GM19043 (cell line): ENCODE results near the gene THRB.

Experiments used
- ATAC-seq: cut with Tn5 transposase; IDR thresholded peaks from one replicate; pipeline ENCODE4 v1.9.1; 2021; ENCODE audit warnings: low read depth; ENCODE audit not compliant: unreplicated experiment

The THRB gene

GRCh38 chr3:24359645-24360462 is 134.8 kb downstream of the THRB start:
- ATAC-seq = no peak

- no peak for ATAC-seq
Measured at GRCh38 chr3:24359102-24359501, 135.5 kb downstream of the THRB start.

- ATAC-seq = no peak
Measured at GRCh38 chr3:24357635-24358034, 137.0 kb downstream of the THRB start.

- ATAC-seq = no peak
Measured at GRCh38 chr3:24355806-24356205, 138.8 kb downstream of the THRB start.

- no peak for ATAC-seq
Measured at GRCh38 chr3:24354230-24354629, 140.4 kb downstream of the THRB start.

GRCh38 chr3:24352893-24353553 is 141.6 kb downstream of the THRB start:
- no peak for ATAC-seq

- ATAC-seq = no peak
Measured at GRCh38 chr3:24351779-24352469, 142.7 kb downstream of the THRB start.

- ATAC-seq = no peak
Measured at GRCh38 chr3:24349367-24350019, 145.2 kb downstream of the THRB start.

GRCh38 chr3:24348348-24348747 is 146.3 kb downstream of the THRB start:
- no peak for ATAC-seq

GRCh38 chr3:24344784-24345439 is 149.7 kb downstream of the THRB start:
- ATAC-seq = no peak

- no peak for ATAC-seq
Measured at GRCh38 chr3:24343084-24343783, 151.4 kb downstream of the THRB start.

GRCh38 chr3:24342275-24342674 is 152.4 kb downstream of the THRB start:
- ATAC-seq = no peak

GRCh38 chr3:24341668-24342067 is 153.0 kb downstream of the THRB start:
- ATAC-seq = no peak

GRCh38 chr3:24340966-24341365 is 153.7 kb downstream of the THRB start:
- ATAC-seq = no peak

- ATAC-seq = no peak
Measured at GRCh38 chr3:24340161-24340560, 154.5 kb downstream of the THRB start.

- ATAC-seq = no peak
Measured at GRCh38 chr3:24339266-24339825, 155.3 kb downstream of the THRB start.

GRCh38 chr3:24338409-24339130 is 156.1 kb downstream of the THRB start:
- no peak for ATAC-seq

GRCh38 chr3:24336101-24336500 is 158.5 kb downstream of the THRB start:
- ATAC-seq = no peak

- ATAC-seq = no peak
Measured at GRCh38 chr3:24332092-24332491, 162.6 kb downstream of the THRB start.
